H9 (cell line): Measurements from ENCODE around the gene RFT1. TPM values are rescaled to one million over a fixed set of nuclear protein-coding genes. Genes with fewer than 3 reads are reported as not detected.

Experiments used
- DNase-seq: peaks from one replicate; pipeline ENCODE4 v3.0.0-alpha.2; 2017
- H2AFZ ChIP-seq: one replicate; pipeline ENCODE4 v1.6.1; 2013; ENCODE audit warnings: mild to moderate bottlenecking, low read length, control low read depth, moderate library complexity
- H2AK5ac ChIP-seq: 2 replicates; pipeline ENCODE4 v1.6.1; 2013; ENCODE audit warnings: low read length, control low read depth, mixed read lengths; ENCODE audit not compliant: insufficient read length
- H2BK120ac ChIP-seq: one replicate; pipeline ENCODE4 v1.6.1; 2013; ENCODE audit warnings: low read depth, mild to moderate bottlenecking, low read length, control low read depth, inconsistent platforms; ENCODE audit not compliant: poor library complexity, severe bottlenecking
- H2BK12ac ChIP-seq: 2 replicates; pipeline ENCODE4 v1.6.1; 2013; ENCODE audit warnings: low read length, control low read depth, mixed read lengths, low read depth; ENCODE audit not compliant: insufficient read length
- H2BK15ac ChIP-seq: 2 replicates; pipeline ENCODE4 v1.6.1; 2013; ENCODE audit warnings: low read depth, low read length, control low read depth
- H2BK20ac ChIP-seq: one replicate; pipeline ENCODE4 v1.6.1; 2013; ENCODE audit warnings: low read depth, mild to moderate bottlenecking, low read length, control low read depth, inconsistent platforms; ENCODE audit not compliant: poor library complexity, severe bottlenecking
- H2BK5ac ChIP-seq: 2 replicates; pipeline ENCODE4 v1.6.1; 2013; ENCODE audit warnings: low read length, control low read depth, mixed read lengths; ENCODE audit not compliant: insufficient read length
- H3K14ac ChIP-seq: 2 replicates; pipeline ENCODE4 v1.6.1; 2013; ENCODE audit warnings: low read length, control low read depth; ENCODE audit not compliant: insufficient read depth
- H3K18ac ChIP-seq: 2 replicates; pipeline ENCODE4 v1.6.1; 2013; ENCODE audit warnings: low read depth, mild to moderate bottlenecking, mixed read lengths, low read length, control low read depth; ENCODE audit not compliant: insufficient read length
- H3K23ac ChIP-seq: 2 replicates; pipeline ENCODE4 v1.6.1; 2013; ENCODE audit warnings: low read length, control low read depth, mixed read lengths, low read depth; ENCODE audit not compliant: insufficient read length
- H3K23me2 ChIP-seq: 2 replicates; pipeline ENCODE4 v1.6.1; 2013; ENCODE audit warnings: low read depth, mild to moderate bottlenecking, mixed read lengths, low read length, control low read depth; ENCODE audit not compliant: insufficient read length, poor library complexity, severe bottlenecking
- H3K27ac ChIP-seq: 2 replicates; pipeline ENCODE4 v1.5.1; 2013; ENCODE audit warnings: low read length, control low read depth, mixed read lengths, low read depth; ENCODE audit not compliant: insufficient read length
- H3K27me3 ChIP-seq: 2 replicates; pipeline ENCODE4 v1.6.1; 2013; ENCODE audit warnings: low read length, control low read depth, inconsistent platforms; ENCODE audit not compliant: insufficient read depth
- H3K4ac ChIP-seq: 2 replicates; pipeline ENCODE4 v1.6.1; 2013; ENCODE audit warnings: low read depth, mild to moderate bottlenecking, control low read depth, inconsistent platforms, low read length, moderate library complexity
- H3K4me1 ChIP-seq: 2 replicates; pipeline ENCODE4 v1.6.1; 2013; ENCODE audit warnings: low read length, control low read depth, inconsistent platforms; ENCODE audit not compliant: insufficient read depth
- H3K4me2 ChIP-seq: 2 replicates; pipeline ENCODE4 v1.6.1; 2013; ENCODE audit warnings: low read length, control low read depth, mixed read lengths; ENCODE audit not compliant: insufficient read length, insufficient read depth
- H3K56ac ChIP-seq: 2 replicates; pipeline ENCODE4 v1.6.1; 2013; ENCODE audit warnings: low read depth, mild to moderate bottlenecking, mixed read lengths, low read length, control low read depth; ENCODE audit not compliant: insufficient read length
- H3K79me1 ChIP-seq: 2 replicates; pipeline ENCODE4 v1.6.1; 2013; ENCODE audit warnings: low read depth, mild to moderate bottlenecking, moderate library complexity, low read length, control low read depth, inconsistent platforms; ENCODE audit not compliant: insufficient read depth, poor library complexity, severe bottlenecking
- H3K79me2 ChIP-seq: 2 replicates; pipeline ENCODE4 v1.6.1; 2013; ENCODE audit warnings: low read length, control low read depth, inconsistent platforms; ENCODE audit not compliant: insufficient read depth
- H3K9ac ChIP-seq: 2 replicates; pipeline ENCODE4 v1.6.1; 2013; ENCODE audit warnings: low read length, control low read depth, mixed read lengths; ENCODE audit not compliant: insufficient read length; ENCODE audit errors: extremely low read depth
- H3K9me3 ChIP-seq: one replicate; pipeline ENCODE4 v1.6.1; 2013; ENCODE audit warnings: low read depth, low read length, inconsistent platforms; ENCODE audit not compliant: control insufficient read depth
- H3T11ph ChIP-seq: one replicate; pipeline ENCODE4 v1.6.1; 2013; ENCODE audit warnings: mild to moderate bottlenecking, low read length, control low read depth, inconsistent platforms
- H4K20me1 ChIP-seq: one replicate; pipeline ENCODE4 v1.6.1; 2013; ENCODE audit not compliant: control insufficient read depth, insufficient read length, insufficient read depth
- H4K5ac ChIP-seq: 2 replicates; pipeline ENCODE4 v1.6.1; 2013; ENCODE audit warnings: low read depth, mild to moderate bottlenecking, mixed read lengths, low read length, control low read depth; ENCODE audit not compliant: insufficient read length
- H4K8ac ChIP-seq: replicated peaks from 2 replicates; pipeline ENCODE4 v1.6.1; 2013; ENCODE audit warnings: low read length, control low read depth, mixed read lengths, low read depth; ENCODE audit not compliant: insufficient read length
- H4K91ac ChIP-seq: 2 replicates; pipeline ENCODE4 v1.6.1; 2013; ENCODE audit warnings: low read depth, mild to moderate bottlenecking, moderate library complexity, mixed read lengths, low read length, control low read depth; ENCODE audit not compliant: insufficient read length
- H3K27ac Mint-ChIP-seq, 3 experiments: 2 replicates in 2 of 3; 3 replicates in 1 of 3; pipeline ENCODE4 v1.8.0; 2020 to 2021; ENCODE audit warnings: mixed read lengths in 3 of 3, mild to moderate bottlenecking in 1 of 3, moderate library complexity in 1 of 3
- H3K27me3 Mint-ChIP-seq: 2 replicates; pipeline ENCODE4 v1.8.0; 2021; ENCODE audit warnings: low read depth, mild to moderate bottlenecking, moderate library complexity, mixed read lengths
- H3K36me3 Mint-ChIP-seq, 3 experiments: 2 replicates in 2 of 3; 3 replicates in 1 of 3; pipeline ENCODE4 v1.8.0; 2020 to 2021; ENCODE audit warnings: low read depth in 3 of 3, mixed read lengths in 3 of 3; ENCODE audit not compliant: insufficient read depth in 1 of 3
- H3K4me1 Mint-ChIP-seq, 2 experiments: 2 replicates each; pipeline ENCODE4 v1.8.0; 2020; ENCODE audit warnings: mixed read lengths in 2 of 2
- H3K4me3 Mint-ChIP-seq, 2 experiments: 2 replicates in 1 of 2; 3 replicates in 1 of 2; pipeline ENCODE4 v1.8.0; 2020 to 2021; ENCODE audit warnings: mild to moderate bottlenecking in 2 of 2, mixed read lengths in 2 of 2, moderate library complexity in 1 of 2
- H3K9me3 Mint-ChIP-seq, 2 experiments: 2 replicates in 1 of 2; 3 replicates in 1 of 2; pipeline ENCODE4 v1.8.0; 2020; ENCODE audit warnings: mild to moderate bottlenecking in 2 of 2, mixed read lengths in 2 of 2, moderate library complexity in 1 of 2
- CTCF ChIP-seq: fragments of 200-600 bp; sonication (generic); conservative IDR thresholded peaks from 3 replicates; pipeline ENCODE4 v1.8.0; 2021; ENCODE audit warnings: antibody characterized with exemption, mild to moderate bottlenecking
- WGBS: extraction: QIAGEN DNeasy Blood & Tissue Kit; methylation state at CpG from one replicate; pipeline ENCODE4 v1.1.7; 2013; ENCODE audit warnings: missing lambda C conversion rate, low lambda C conversion rate, mixed read lengths; ENCODE audit not compliant: insufficient read length; ENCODE audit errors: extremely low coverage; 5-methylcytosine and 5-hydroxymethylcytosine counted together
- total RNA-seq: library from RNA; stranded (reverse); gene quantifications from 2 replicates; pipeline ENCODE4 v1.2.1, GENCODE V29; 2021

RFT1 gene
- total RNA-seq, 1 experiment from 2014 or later = 24.1 TPM

GRCh38 chr3:53129344-53129743 is 891 bp downstream of the RFT1 start:
- Mint-ChIP-seq H3K4me3 (peak overlapping the region; percentile 96 to 97), H3K36me3 (peaks cover 10 to 17% (median 14%) of the 10 kb centered on the region in 3 experiments; a peak in 6 of 7 replicates), H3K27me3 (no peaks in the 10 kb centered on the region; the same call in 1 of the 2 replicates), H3K27ac (peak overlapping the region in 2 of 3 experiments; percentile 21 to 53; a peak in 3 of 7 replicates), H3K4me1 (peaks cover 12 to 15% of the 10 kb centered on the region in 2 experiments), H3K9me3 (no peaks in the 10 kb centered on the region)
- Histone ChIP-seq H2AFZ (no peak overlapping the region), H2BK5ac (no peak overlapping the region), H3T11ph (no peak overlapping the region), H3K27ac (no peak overlapping the region), H2BK20ac (no peak overlapping the region), H3K23ac (no peak overlapping the region), H3K4ac (no peak overlapping the region), H3K18ac (no peak overlapping the region), H4K91ac (no peak overlapping the region), H4K20me1 (no peaks in the 10 kb centered on the region), H2BK15ac (no peak overlapping the region), H3K9ac (peak overlapping the region; percentile 82), H2AK5ac (no peak overlapping the region), H3K23me2 (peaks cover 6% of the 10 kb centered on the region), H3K9me3 (no peaks in the 10 kb centered on the region), H3K79me2 (peaks cover 2% of the 10 kb centered on the region; the same call in 1 of the 2 replicates), H3K79me1 (peaks cover 3% of the 10 kb centered on the region), H4K8ac (no peak overlapping the region), H3K4me1 (peaks cover 3% of the 10 kb centered on the region; the same call in 1 of the 2 replicates), H3K14ac (no peak overlapping the region), H3K56ac (no peak overlapping the region), H3K27me3 (no peaks in the 10 kb centered on the region), H3K4me2 (peak overlapping the region; percentile 82), H4K5ac (no peak overlapping the region), H2BK120ac (no peak overlapping the region), H2BK12ac (no peak overlapping the region)
- DNase-seq = no peak
- no peak for TF ChIP-seq CTCF
- WGBS = no CpG with 5 or more reads among the region's 3 CpGs
